Measurements from ENCODE around the gene EHMT1.

The EHMT1 gene

DNA sequence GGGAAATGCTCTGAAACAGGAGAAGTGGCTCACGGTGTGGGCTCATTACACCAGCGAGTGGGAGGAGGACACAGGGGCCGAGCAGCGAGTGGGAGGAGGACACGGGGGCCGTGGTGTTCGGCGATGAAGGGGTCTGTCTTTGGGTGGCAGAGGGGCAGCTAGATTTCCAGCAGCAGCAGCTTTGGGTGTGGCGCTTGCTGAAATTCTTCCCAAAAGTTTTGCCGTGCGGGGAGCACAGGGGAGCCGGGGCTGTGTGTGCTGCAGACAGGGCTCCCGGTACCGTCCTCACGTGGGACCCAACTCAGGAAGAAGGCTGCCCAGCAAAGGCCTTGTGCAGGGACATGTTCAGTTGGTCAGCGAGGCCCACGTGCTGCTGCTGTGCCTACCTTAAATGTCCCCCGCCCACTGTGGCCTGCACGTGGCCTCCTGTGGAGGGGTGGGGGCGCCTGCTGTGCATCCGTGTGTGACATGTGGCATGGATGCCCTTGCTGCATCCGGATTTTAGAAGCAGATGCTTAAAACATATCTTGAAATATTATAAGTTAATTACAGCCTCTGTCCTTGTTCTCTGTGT, 134.5 kb downstream of the EHMT1 start:
- DNase-seq = no peak
- TF ChIP-seq, protein P1, sequence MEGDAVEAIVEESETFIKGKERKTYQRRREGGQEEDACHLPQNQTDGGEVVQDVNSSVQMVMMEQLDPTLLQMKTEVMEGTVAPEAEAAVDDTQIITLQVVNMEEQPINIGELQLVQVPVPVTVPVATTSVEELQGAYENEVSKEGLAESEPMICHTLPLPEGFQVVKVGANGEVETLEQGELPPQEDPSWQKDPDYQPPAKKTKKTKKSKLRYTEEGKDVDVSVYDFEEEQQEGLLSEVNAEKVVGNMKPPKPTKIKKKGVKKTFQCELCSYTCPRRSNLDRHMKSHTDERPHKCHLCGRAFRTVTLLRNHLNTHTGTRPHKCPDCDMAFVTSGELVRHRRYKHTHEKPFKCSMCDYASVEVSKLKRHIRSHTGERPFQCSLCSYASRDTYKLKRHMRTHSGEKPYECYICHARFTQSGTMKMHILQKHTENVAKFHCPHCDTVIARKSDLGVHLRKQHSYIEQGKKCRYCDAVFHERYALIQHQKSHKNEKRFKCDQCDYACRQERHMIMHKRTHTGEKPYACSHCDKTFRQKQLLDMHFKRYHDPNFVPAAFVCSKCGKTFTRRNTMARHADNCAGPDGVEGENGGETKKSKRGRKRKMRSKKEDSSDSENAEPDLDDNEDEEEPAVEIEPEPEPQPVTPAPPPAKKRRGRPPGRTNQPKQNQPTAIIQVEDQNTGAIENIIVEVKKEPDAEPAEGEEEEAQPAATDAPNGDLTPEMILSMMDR (IDR thresholded peaks at IDR 0.05; ENCODE audit: low read depth, low read length) = no peak
- Histone ChIP-seq H3K36me3 (peaks cover 41% of the 10 kb centered on the region), H3K4me3 (ENCODE audit: low read depth, low read length) (no peak overlapping the region), H3K9me3 (no peaks in the 10 kb centered on the region), H3K27me3 (no peaks in the 10 kb centered on the region), H3K4me1 (no peaks in the 10 kb centered on the region)

GRCh38 chr9:137755261-137755927, 136.6 kb downstream of the EHMT1 start:
- H3K9me3 ChIP-seq = no peaks in the 10 kb centered on the region
- H3K4me1 ChIP-seq = no peaks in the 10 kb centered on the region
- H3K4me3 ChIP-seq (ENCODE audit: low read depth, low read length) = no peak overlapping the region
- H3K36me3 ChIP-seq = peaks cover 48% of the 10 kb centered on the region
- DNase-seq = no peak
- TF ChIP-seq, protein P1 (IDR thresholded peaks at IDR 0.05; ENCODE audit: low read depth, low read length) = no peak
- no peaks in the 10 kb centered on the region for H3K27me3 ChIP-seq

DNA sequence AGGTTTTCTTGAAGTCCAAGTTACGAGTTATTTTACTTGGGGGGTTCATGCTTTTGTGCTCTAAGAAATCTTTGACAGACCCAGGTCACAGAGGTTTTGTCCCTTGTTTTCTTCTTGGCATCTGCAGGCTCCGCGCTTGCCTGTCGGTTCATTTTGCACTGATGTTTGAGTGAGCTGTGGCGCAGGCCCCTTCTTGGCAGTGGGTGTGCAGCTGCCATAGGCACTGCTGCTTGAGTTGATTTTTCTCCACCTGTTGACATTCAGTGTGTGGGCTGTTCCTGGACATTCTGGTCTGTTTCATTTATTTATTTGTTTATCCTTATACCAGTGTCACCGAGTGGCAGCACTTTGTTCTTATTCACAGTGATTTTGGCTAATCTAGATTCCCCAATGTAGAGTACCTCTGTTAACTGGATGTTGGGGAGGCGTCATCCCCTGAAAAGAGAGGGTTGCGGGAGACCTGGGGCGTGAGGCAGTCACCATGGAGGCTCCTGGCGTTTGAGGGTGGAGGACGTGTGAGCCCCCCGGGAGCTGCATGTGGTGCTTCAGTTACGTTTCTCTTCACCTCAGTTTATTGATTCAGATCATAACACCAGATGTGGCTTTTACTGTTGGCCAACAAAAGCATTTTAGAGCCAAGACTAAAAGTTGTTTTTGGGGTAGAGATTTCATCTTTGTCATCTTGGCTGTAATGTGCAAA, 137.4 kb downstream of the EHMT1 start:
- H3K27me3 ChIP-seq = no peaks in the 10 kb centered on the region
- no peak for DNase-seq
- H3K4me1 ChIP-seq = no peaks in the 10 kb centered on the region
- H3K9me3 ChIP-seq = no peaks in the 10 kb centered on the region
- H3K36me3 ChIP-seq = peaks cover 47% of the 10 kb centered on the region
- no peak overlapping the region for H3K4me3 ChIP-seq (ENCODE audit: low read depth, low read length)
- TF ChIP-seq, protein P1 (IDR thresholded peaks at IDR 0.05; ENCODE audit: low read depth, low read length) = no peak

DNA sequence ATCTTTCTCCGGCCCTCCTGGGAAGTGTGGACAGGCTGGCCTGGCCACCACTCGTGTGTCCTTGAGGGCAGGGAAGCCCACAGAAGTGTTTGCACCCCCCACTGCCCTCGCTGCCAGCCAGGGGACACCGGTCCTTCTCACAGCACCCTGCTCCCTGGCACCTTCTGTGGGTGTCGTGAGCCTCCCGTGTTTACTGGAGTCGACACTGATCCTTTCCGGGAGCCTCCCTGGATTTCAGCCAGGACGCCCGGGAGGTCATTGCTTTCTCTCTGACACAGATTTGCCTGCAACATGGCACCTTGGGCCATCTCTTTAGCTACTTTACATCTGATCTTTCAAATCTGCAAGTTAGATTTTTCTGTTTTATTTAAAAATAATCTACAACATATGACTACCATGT, 138.3 kb downstream of the EHMT1 start:
- Histone ChIP-seq H3K4me1 (no peaks in the 10 kb centered on the region), H3K4me3 (ENCODE audit: low read depth, low read length) (no peak overlapping the region), H3K9me3 (no peaks in the 10 kb centered on the region), H3K36me3 (peaks cover 46% of the 10 kb centered on the region), H3K27me3 (no peaks in the 10 kb centered on the region)
- no peak for DNase-seq
- TF ChIP-seq, protein P1 (IDR thresholded peaks at IDR 0.05; ENCODE audit: low read depth, low read length) = no peak

DNA sequence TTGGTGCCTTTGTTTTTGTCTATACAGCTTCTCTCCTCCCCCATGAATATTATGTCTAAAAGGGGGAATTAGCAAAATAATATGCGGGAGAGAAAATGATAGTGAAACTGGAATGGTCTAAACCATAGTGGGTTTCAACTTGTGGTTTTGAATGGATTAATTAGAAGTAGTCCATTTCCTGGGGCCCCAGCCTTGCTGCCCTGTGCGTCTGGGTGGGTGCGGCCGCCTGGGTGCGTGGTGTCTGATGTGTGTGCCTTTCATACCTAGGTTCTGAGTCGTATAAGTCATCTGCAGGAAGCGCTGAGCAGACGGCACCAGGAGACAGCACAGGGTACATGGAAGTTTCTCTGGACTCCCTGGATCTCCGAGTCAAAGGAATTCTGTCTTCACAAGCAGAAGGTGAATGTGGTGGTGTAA, 138.8 kb downstream of the EHMT1 start:
- DNase-seq = no peak
- H3K4me3 ChIP-seq (ENCODE audit: low read depth, low read length) = no peak overlapping the region
- no peaks in the 10 kb centered on the region for H3K9me3 ChIP-seq
- H3K4me1 ChIP-seq = no peaks in the 10 kb centered on the region
- peaks cover 46% of the 10 kb centered on the region for H3K36me3 ChIP-seq
- TF ChIP-seq, protein P1 (IDR thresholded peaks at IDR 0.05; ENCODE audit: low read depth, low read length) = no peak
- H3K27me3 ChIP-seq = no peaks in the 10 kb centered on the region

DNA sequence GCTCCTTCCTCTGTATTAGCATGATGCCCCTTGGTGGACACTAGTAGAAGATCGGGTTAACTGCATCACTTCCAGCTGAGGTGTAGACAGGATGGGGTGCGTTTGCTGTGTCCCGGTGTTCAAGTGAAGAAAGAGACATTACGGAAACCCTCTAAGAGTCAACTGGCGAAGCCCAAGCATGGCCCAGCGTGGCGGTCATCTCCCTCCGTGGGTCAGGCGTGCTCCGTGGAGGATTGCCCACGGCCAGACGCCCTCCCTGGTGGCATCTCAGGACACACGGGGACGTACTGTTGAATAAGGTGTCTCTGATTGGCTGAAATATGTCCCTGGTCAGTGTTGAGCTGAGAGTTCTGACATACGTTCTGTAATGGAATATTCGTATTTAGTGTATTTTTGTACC, 139.3 kb downstream of the EHMT1 start:
- Histone ChIP-seq H3K27me3 (no peaks in the 10 kb centered on the region), H3K9me3 (no peaks in the 10 kb centered on the region), H3K36me3 (peaks cover 51% of the 10 kb centered on the region), H3K4me1 (no peaks in the 10 kb centered on the region), H3K4me3 (ENCODE audit: low read depth, low read length) (no peak overlapping the region)
- DNase-seq = no peak
- TF ChIP-seq, protein P1 (IDR thresholded peaks at IDR 0.05; ENCODE audit: low read depth, low read length) = no peak

All from BE2C (cell line).